ENCODE measurements around the gene PEAK1. TPM values are rescaled to one million over a fixed set of nuclear protein-coding genes. Genes with fewer than 3 reads are reported as not detected.

PEAK1 gene
- total RNA-seq, 1 experiment from 2014 or later, result 21.2 TPM

GRCh38 chr15:77120576-77120975, 299.3 kb downstream of the PEAK1 start:
- Histone ChIP-seq H3K18ac (ENCODE audit: insufficient read length, low read depth, low read length) (no peak overlapping the region), H2AK5ac (ENCODE audit: insufficient read length, low read length) (no peak overlapping the region), H3K79me1 (ENCODE audit: insufficient read depth, low read depth, low read length, poor library complexity, severe bottlenecking) (no peaks in the 10 kb centered on the region), H3K23me2 (ENCODE audit: insufficient read length, low read depth, low read length, poor library complexity, severe bottlenecking) (no peaks in the 10 kb centered on the region), H4K8ac (replicated peaks; ENCODE audit: insufficient read length, low read depth, low read length) (no peak overlapping the region), H3T11ph (ENCODE audit: low read length) (no peak overlapping the region), H3K4me1 (ENCODE audit: insufficient read depth, low read length) (peaks cover 6% of the 10 kb centered on the region), H3K4me2 (ENCODE audit: insufficient read depth, insufficient read length, low read length) (no peak overlapping the region), H3K9me3 (ENCODE audit: control insufficient read depth, low read depth, low read length) (no peaks in the 10 kb centered on the region), H3K4ac (ENCODE audit: low read depth, low read length) (no peak overlapping the region), H4K20me1 (ENCODE audit: control insufficient read depth, insufficient read depth, insufficient read length) (no peaks in the 10 kb centered on the region), H4K5ac (ENCODE audit: insufficient read length, low read depth, low read length) (no peak overlapping the region), H3K56ac (ENCODE audit: insufficient read length, low read depth, low read length) (no peak overlapping the region), H3K27ac (ENCODE audit: insufficient read length, low read depth, low read length) (no peak overlapping the region), H3K27me3 (ENCODE audit: insufficient read depth, low read length) (no peaks in the 10 kb centered on the region), H3K9ac (ENCODE audit: extremely low read depth, insufficient read length, low read length) (no peak overlapping the region), H2BK120ac (ENCODE audit: low read depth, low read length, poor library complexity, severe bottlenecking) (no peak overlapping the region), H2BK20ac (ENCODE audit: low read depth, low read length, poor library complexity, severe bottlenecking) (no peak overlapping the region), H3K79me2 (ENCODE audit: insufficient read depth, low read length) (no peaks in the 10 kb centered on the region), H2AFZ (ENCODE audit: low read length) (no peak overlapping the region), H3K14ac (ENCODE audit: insufficient read depth, low read length) (no peak overlapping the region), H2BK15ac (ENCODE audit: low read depth, low read length) (no peak overlapping the region), H2BK12ac (ENCODE audit: insufficient read length, low read depth, low read length) (no peak overlapping the region), H3K23ac (ENCODE audit: insufficient read length, low read depth, low read length) (no peak overlapping the region), H2BK5ac (ENCODE audit: insufficient read length, low read length) (no peak overlapping the region), H4K91ac (ENCODE audit: insufficient read length, low read depth, low read length) (no peak overlapping the region)
- H3K4me3 Mint-ChIP-seq, result no peak overlapping the region
- no CpG with 5 or more reads among the region's 4 CpGs for WGBS (ENCODE audit: extremely low coverage, insufficient read length, low lambda C conversion rate)
- no peak for TF ChIP-seq CTCF (conservative IDR thresholded peaks at IDR 0.05)
- H3K27ac Mint-ChIP-seq, result no peak overlapping the region; a peak in 1 of 7 replicates
- no peaks in the 10 kb centered on the region for H3K27me3 Mint-ChIP-seq (ENCODE audit: low read depth)
- no peak for DNase-seq
- no peaks in the 10 kb centered on the region for H3K9me3 Mint-ChIP-seq
- H3K36me3 Mint-ChIP-seq (ENCODE audit: insufficient read depth in 1 of 3, low read depth in 3 of 3), result no peaks in the 10 kb centered on the region
- H3K4me1 Mint-ChIP-seq, result peaks cover 15 to 31% of the 10 kb centered on the region in 2 experiments

Data from H9 (cell line).